H1 (cell line): ENCODE results near the gene CAPS. TPM values are rescaled to one million over a fixed set of nuclear protein-coding genes. Genes with fewer than 3 reads are reported as not detected.

Source experiments
- CTCF ChIA-PET: fragments of 300-600 bp; sonication (Branson Sonifier 250); formaldehyde crosslinking; loops from one replicate; lab custom pipeline; 2021; ENCODE audit not compliant: partially characterized antibody; lab: Charles Lee
- POLR2A ChIA-PET: fragments of 300-600 bp; sonication (Branson Sonifier 250); formaldehyde crosslinking; loops from one replicate; lab custom pipeline; 2021; ENCODE audit warnings: inconsistent platforms; ENCODE audit not compliant: partially characterized antibody; lab: Charles Lee
- DNase-seq, 2 experiments: peaks; one replicate each; pipeline versions ENCODE4 v3.0.0 to v3.0.0-alpha.2; 2010 to 2022; ENCODE audit warnings: low spot score in 2 of 2, low read depth in 1 of 2, mixed read lengths in 1 of 2
- FAIRE-seq: peaks from 2 replicates; lab custom pipeline; 2011; peaks lifted over from hg19 to GRCh38; lab: Jason Lieb, UNC
- H2AFZ ChIP-seq: 2 replicates; pipeline ENCODE4 v1.8.1; 2012; ENCODE audit warnings: low read length, inconsistent platforms
- H2AK5ac ChIP-seq: 2 replicates; pipeline ENCODE4 v1.6.1; 2013; ENCODE audit warnings: low read depth, low read length
- H2BK120ac ChIP-seq: replicated peaks from 2 replicates; pipeline ENCODE3; 2013; ENCODE audit warnings: low read depth, low read length, inconsistent platforms
- H2BK12ac ChIP-seq: 2 replicates; pipeline ENCODE4 v1.6.1; 2013; ENCODE audit warnings: low read depth, low read length
- H2BK15ac ChIP-seq: 2 replicates; pipeline ENCODE4 v1.6.1; 2013; ENCODE audit warnings: low read length
- H2BK20ac ChIP-seq: 2 replicates; pipeline ENCODE4 v1.6.1; 2013; ENCODE audit warnings: low read length
- H2BK5ac ChIP-seq: 2 replicates; pipeline ENCODE4 v1.6.1; 2013; ENCODE audit warnings: low read depth, low read length
- H3K14ac ChIP-seq: 2 replicates; pipeline ENCODE4 v1.6.1; 2013; ENCODE audit warnings: inconsistent platforms; ENCODE audit not compliant: insufficient read length
- H3K18ac ChIP-seq: 2 replicates; pipeline ENCODE4 v1.6.1; 2013; ENCODE audit warnings: low read length; ENCODE audit errors: extremely low read depth
- H3K23ac ChIP-seq: 2 replicates; pipeline ENCODE4 v1.6.1; 2013; ENCODE audit warnings: inconsistent platforms; ENCODE audit not compliant: insufficient read length
- H3K23me2 ChIP-seq: 2 replicates; pipeline ENCODE4 v1.6.1; 2013; ENCODE audit warnings: low read depth, low read length
- H3K27ac ChIP-seq: 2 replicates; pipeline ENCODE4 v1.6.1; 2011; ENCODE audit warnings: low read depth, low read length, inconsistent platforms
- H3K27me3 ChIP-seq, 4 experiments: replicated peaks in 1 of 4; 1 replicate in 1 of 4; 2 replicates in 3 of 4; pipeline versions ENCODE4 v1.6.1 to v1.8.1; 2011 to 2013; ENCODE audit warnings: low read length in 3 of 4, mild to moderate bottlenecking in 3 of 4, inconsistent platforms in 2 of 4, mixed read lengths in 2 of 4, moderate library complexity in 1 of 4; ENCODE audit not compliant: control insufficient read depth in 3 of 4, insufficient read depth in 3 of 4; ENCODE audit errors: extremely low read depth in 1 of 4
- H3K36me3 ChIP-seq, 4 experiments: 2 replicates each; pipeline versions ENCODE4 v1.6.1 to v1.8.1; 2011 to 2013; ENCODE audit warnings: mild to moderate bottlenecking in 4 of 4, low read length in 3 of 4, moderate library complexity in 2 of 4, control low read depth in 1 of 4, inconsistent platforms in 1 of 4; ENCODE audit not compliant: insufficient read depth in 4 of 4, control insufficient read depth in 2 of 4
- H3K4ac ChIP-seq: replicated peaks from 2 replicates; pipeline ENCODE3; 2013; ENCODE audit warnings: low read length, low read depth, mixed read lengths, inconsistent platforms; ENCODE audit not compliant: insufficient read length
- H3K4me1 ChIP-seq, 4 experiments: replicated peaks in 1 of 4; 1 replicate in 1 of 4; 2 replicates in 3 of 4; pipeline versions ENCODE4 v1.6.1 to v1.8.1; 2011 to 2013; ENCODE audit warnings: low read length in 3 of 4, inconsistent platforms in 2 of 4, mixed read lengths in 1 of 4; ENCODE audit not compliant: insufficient read depth in 4 of 4, control insufficient read depth in 3 of 4
- H3K4me2 ChIP-seq, 2 experiments: 2 replicates each; pipeline versions ENCODE4 v1.6.1 to v1.8.1; 2011 to 2013; ENCODE audit warnings: low read depth in 2 of 2, low read length in 2 of 2, control low read depth in 1 of 2, inconsistent platforms in 1 of 2, mild to moderate bottlenecking in 1 of 2; ENCODE audit not compliant: insufficient read depth in 1 of 2
- H3K4me3 ChIP-seq, 4 experiments: fragments of 200-600, 300-600 bp in 1 of 4; sonication (generic), shearing (Covaris generic), sonication (Bioruptor Twin) in 1 of 4; 2 replicates each; pipeline versions ENCODE4 v1.5.1 to v1.8.1; 2011 to 2016; ENCODE audit warnings: low read length in 4 of 4, low read depth in 3 of 4, control low read depth in 2 of 4, inconsistent platforms in 2 of 4, mild to moderate bottlenecking in 2 of 4, mixed read lengths in 1 of 4, moderate library complexity in 1 of 4; ENCODE audit not compliant: insufficient read depth in 2 of 4; ENCODE audit errors: extremely low read depth in 1 of 4
- H3K56ac ChIP-seq: replicated peaks from 2 replicates; pipeline ENCODE3; 2013; ENCODE audit warnings: low read depth, mild to moderate bottlenecking, mixed read lengths, low read length, inconsistent platforms; ENCODE audit not compliant: insufficient read length
- H3K79me1 ChIP-seq: 2 replicates; pipeline ENCODE4 v1.6.1; 2013; ENCODE audit warnings: low read depth, low read length, control low read depth
- H3K79me2 ChIP-seq, 2 experiments: 2 replicates each; pipeline versions ENCODE4 v1.6.1 to v1.8.1; 2012 to 2013; ENCODE audit warnings: low read length in 2 of 2, mild to moderate bottlenecking in 2 of 2, inconsistent platforms in 1 of 2; ENCODE audit not compliant: insufficient read depth in 2 of 2, control insufficient read depth in 1 of 2
- H3K9ac ChIP-seq, 4 experiments: replicated peaks in 1 of 4; 1 replicate in 1 of 4; 2 replicates in 3 of 4; pipeline versions ENCODE4 v1.6.1 to v1.8.1; 2011 to 2013; ENCODE audit warnings: low read depth in 3 of 4, low read length in 3 of 4, control low read depth in 2 of 4, mild to moderate bottlenecking in 2 of 4, moderate library complexity in 2 of 4, inconsistent platforms in 1 of 4; ENCODE audit errors: extremely low read depth in 1 of 4
- H3K9me3 ChIP-seq, 2 experiments: 2 replicates each; pipeline versions ENCODE4 v1.6.1 to v1.8.1; 2012 to 2013; ENCODE audit warnings: mild to moderate bottlenecking in 2 of 2, moderate library complexity in 2 of 2, control low read depth in 1 of 2, inconsistent platforms in 1 of 2, low read depth in 1 of 2, low read length in 1 of 2, mixed read lengths in 1 of 2; ENCODE audit not compliant: insufficient read depth in 2 of 2
- H4K20me1 ChIP-seq, 2 experiments: replicated peaks in 1 of 2; 2 replicates each; pipeline versions ENCODE3 to v1.8.1; 2011 to 2013; ENCODE audit warnings: inconsistent platforms in 2 of 2, low read length in 2 of 2, mild to moderate bottlenecking in 1 of 2; ENCODE audit not compliant: insufficient read depth in 2 of 2, control insufficient read depth in 1 of 2
- H4K5ac ChIP-seq: 2 replicates; pipeline ENCODE4 v1.6.1; 2013; ENCODE audit warnings: low read length, low read depth, mixed read lengths, inconsistent platforms; ENCODE audit not compliant: insufficient read length
- H4K8ac ChIP-seq: 2 replicates; pipeline ENCODE4 v1.8.0; 2013; ENCODE audit warnings: mild to moderate bottlenecking, moderate library complexity, low read length, inconsistent platforms; ENCODE audit not compliant: insufficient read depth; ENCODE audit errors: extremely low read depth
- H4K91ac ChIP-seq: replicated peaks from 2 replicates; pipeline ENCODE3; 2013; ENCODE audit warnings: low read length, mixed read lengths, inconsistent platforms; ENCODE audit not compliant: insufficient read length
- GTF2F1 ChIP-seq: IDR thresholded peaks from 2 replicates; pipeline ENCODE4 v1.6.1; 2012; ENCODE audit warnings: low read depth, low read length, improper control_type of control experiment, borderline replicate concordance
- TCF12 ChIP-seq: IDR thresholded peaks from 2 replicates; pipeline ENCODE4 v1.6.1; 2011; ENCODE audit warnings: low read depth, mild to moderate bottlenecking, low read length
- WGBS, 2 experiments: shearing (Covaris generic) in 1 of 2; methylation state at CpG; one replicate each; pipeline versions ENCODE4 v1.1.6 to v1.1.7; 2013 to 2015; ENCODE audit warnings: low lambda C conversion rate in 2 of 2, mixed read lengths in 2 of 2, inconsistent platforms in 1 of 2, low coverage in 1 of 2, missing lambda C conversion rate in 1 of 2; ENCODE audit not compliant: insufficient replicate concordance in 2 of 2, insufficient coverage in 1 of 2, insufficient read length in 1 of 2; ENCODE audit errors: extremely low coverage in 1 of 2, missing lambda C conversion rate in 1 of 2; 5-methylcytosine and 5-hydroxymethylcytosine counted together
- polyA plus RNA-seq, 7 experiments: library from polyadenylated mRNA; depleted of rRNA in 3 of 7; stranded (reverse) in 5 of 7; unstranded in 2 of 7; fragments of >200 nt in 5 of 7; fragments of 200-250 nt in 2 of 7; gene quantifications; 1 replicate in 5 of 7; 2 replicates in 1 of 7; 4 replicates in 1 of 7; pipeline versions ENCODE4 v1.2.1 to v1.2.3, GENCODE V29; 2011 to 2013; ENCODE audit warnings: missing spikeins in 2 of 7, mixed read lengths in 2 of 7
- total RNA-seq: library from RNA; stranded (reverse); fragmentation: NEBNext Ultra II Directional; extraction: Animal tissue kit (Norgen Biotek cat#: 25700); gene quantifications from 2 replicates; pipeline ENCODE4 v1.2.1, GENCODE V29; 2021
- TF ChIP-seq, protein P1 (sequence below): IDR thresholded peaks from 2 replicates; pipeline ENCODE4 v1.6.1; 2012; ENCODE audit warnings: inconsistent platforms

The CAPS gene
- total and polyA plus RNA-seq, 2 of the 8 experiments (the other 6 are each of a cell fraction or from before 2014, with no cell fraction given) = 2.1 to 2.4 TPM

DNA sequence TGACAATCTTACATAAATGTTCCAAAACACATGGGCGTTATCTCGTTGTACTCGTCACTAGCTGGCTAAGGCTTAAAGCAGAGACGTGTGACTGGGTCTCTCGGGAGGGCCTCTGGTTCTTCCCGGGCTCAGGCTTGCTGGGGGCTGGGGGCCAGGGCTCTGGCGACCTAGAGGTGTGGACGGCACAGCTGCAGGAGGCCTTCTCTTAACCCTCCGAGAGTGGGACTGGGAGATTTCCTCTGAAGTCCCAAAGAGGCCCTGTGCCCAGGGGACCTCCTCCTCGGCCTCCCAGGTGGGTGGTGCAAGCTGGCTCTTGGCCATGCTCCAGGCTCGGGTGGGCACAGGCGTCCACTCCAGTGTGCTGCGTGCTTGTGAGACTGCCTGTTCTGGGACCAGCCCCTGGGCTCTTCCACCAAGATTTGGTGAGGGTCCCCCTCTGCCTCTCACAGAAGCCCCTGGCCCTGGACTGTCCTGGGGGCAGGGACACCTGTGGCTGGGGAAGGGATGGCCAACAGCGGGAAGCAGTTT lies 2.2 kb downstream of the CAPS start:
- no peaks in the 10 kb centered on the region for H3K9me3 ChIP-seq
- H3K23me2 ChIP-seq = no peaks in the 10 kb centered on the region
- no peaks in the 10 kb centered on the region for H3K4me1 ChIP-seq
- TF ChIP-seq TCF12 = no peak
- TF ChIP-seq, protein P1, sequence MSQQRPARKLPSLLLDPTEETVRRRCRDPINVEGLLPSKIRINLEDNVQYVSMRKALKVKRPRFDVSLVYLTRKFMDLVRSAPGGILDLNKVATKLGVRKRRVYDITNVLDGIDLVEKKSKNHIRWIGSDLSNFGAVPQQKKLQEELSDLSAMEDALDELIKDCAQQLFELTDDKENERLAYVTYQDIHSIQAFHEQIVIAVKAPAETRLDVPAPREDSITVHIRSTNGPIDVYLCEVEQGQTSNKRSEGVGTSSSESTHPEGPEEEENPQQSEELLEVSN = no peak
- TF ChIP-seq GTF2F1 = no peak
- no peak overlapping the region for H4K5ac ChIP-seq
- no peaks in the 10 kb centered on the region for H3K79me2 ChIP-seq
- no peak overlapping the region for H3K9ac ChIP-seq
- no peak for DNase-seq
- POLR2A ChIA-PET = interaction anchor here (0.6 kb wide), 1 partner anchor 579 kb away, joined by 3 read pairs; no protein-coding TSS in a partner anchor
- H3K79me1 ChIP-seq = no peaks in the 10 kb centered on the region
- H2BK15ac ChIP-seq = no peak overlapping the region
- no peak overlapping the region for H2BK20ac ChIP-seq
- H4K8ac ChIP-seq = no peak overlapping the region
- peaks cover 3 to 6% of the 10 kb centered on the region in 2 experiments for H4K20me1 ChIP-seq
- no peak overlapping the region for H3K4me2 ChIP-seq
- no peak overlapping the region for H4K91ac ChIP-seq
- no peak overlapping the region for H2AK5ac ChIP-seq
- no peak overlapping the region for H3K14ac ChIP-seq
- no peak overlapping the region for H3K18ac ChIP-seq
- WGBS, 2 experiments = 92% methylated on average over 14 of the region's 14 CpGs; no CpG with 5 or more reads in 1 of the 2 experiments
- CTCF ChIA-PET = interaction anchor here (0.7 kb wide), 3 partner anchors 13 to 121 kb away, joined by 3 to 4 read pairs (median 3); no protein-coding TSS in a partner anchor
- H3K27me3 ChIP-seq = no peaks in the 10 kb centered on the region
- H2BK5ac ChIP-seq = no peak overlapping the region
- FAIRE-seq = no peak
- H3K4me3 ChIP-seq = no peak overlapping the region
- H3K36me3 ChIP-seq = peaks cover 3 to 31% (median 17%) of the 10 kb centered on the region in 4 experiments; a peak in 7 of 8 replicates
- H3K27ac ChIP-seq = no peak overlapping the region
- no peak overlapping the region for H2AFZ ChIP-seq
- no peak overlapping the region for H2BK12ac ChIP-seq
- no peak overlapping the region for H3K56ac ChIP-seq
- no peak overlapping the region for H3K23ac ChIP-seq
- H2BK120ac ChIP-seq = no peak overlapping the region
- H3K4ac ChIP-seq = no peak overlapping the region
